Measurements from ENCODE around the gene RBFA.

RBFA gene

DNA sequence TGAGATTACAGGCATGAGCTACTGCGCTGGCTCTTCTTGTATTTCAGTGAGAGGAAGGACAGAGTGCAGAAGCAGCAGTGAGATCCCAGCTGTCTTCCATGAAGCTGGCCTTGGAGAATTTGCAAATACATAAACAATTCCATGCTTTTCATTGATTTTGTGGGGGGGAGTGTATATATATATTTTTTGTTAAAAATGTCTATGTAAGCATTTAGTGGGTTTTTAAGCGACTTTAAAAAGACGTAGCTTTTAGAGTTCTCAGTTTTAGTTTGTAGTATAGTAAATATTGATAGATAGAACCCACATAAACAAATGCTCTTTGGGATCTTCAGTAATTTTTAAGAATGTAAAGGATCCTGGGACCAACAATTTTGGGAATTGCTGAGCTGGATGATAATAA is 6.3 kb downstream of the RBFA start:
- POLR2A ChIA-PET = interaction anchor here (0.6 kb wide), 1 partner anchor 1530 kb away, joined by 6 read pairs; no protein-coding TSS in a partner anchor
- peaks cover 1% of the 10 kb centered on the region; the same call in 1 of the 2 replicates for H3K4me1 ChIP-seq (ENCODE audit: control insufficient read depth, insufficient read depth, low read length)
- CTCF ChIA-PET = interaction anchor here (0.6 to 0.8 kb wide), 2 partner anchors 114 to 208 kb away, joined by 3 to 4 read pairs; no protein-coding TSS in a partner anchor
- H3K9me3 ChIP-seq (ENCODE audit: control insufficient read depth, insufficient read depth, low read depth, low read length) = no peaks in the 10 kb centered on the region
- no peak overlapping the region for H3K4me3 ChIP-seq (ENCODE audit: low read depth, low read length)
- peaks cover 15 to 45% of the 10 kb centered on the region in 2 experiments; a peak in 2 of 3 replicates for H3K36me3 ChIP-seq (ENCODE audit: control insufficient read depth in 2 of 2, insufficient read depth in 1 of 2, low read length in 2 of 2)
- no peak overlapping the region for H3K27ac ChIP-seq (ENCODE audit: extremely low read depth, low read depth, low read length)
- no peak for TF ChIP-seq ZNF248 (tag by site-specific recombination; IDR thresholded peaks at IDR 0.05)
- TF ChIP-seq ZNF514 (tag by site-specific recombination; IDR thresholded peaks at IDR 0.05) = no peak
- TF ChIP-seq ZNF585B (tag by site-specific recombination; IDR thresholded peaks at IDR 0.05) = no peak
- TF ChIP-seq ZNF654 (tag by site-specific recombination; IDR thresholded peaks at IDR 0.05; ENCODE audit: low read depth) = no peak
- no peak for TF ChIP-seq ZNF175 (tag by site-specific recombination; IDR thresholded peaks at IDR 0.05)
- TF ChIP-seq ZNF266 (tag by site-specific recombination; IDR thresholded peaks at IDR 0.05; ENCODE audit: low read depth) = no peak
- TF ChIP-seq, protein P1, sequence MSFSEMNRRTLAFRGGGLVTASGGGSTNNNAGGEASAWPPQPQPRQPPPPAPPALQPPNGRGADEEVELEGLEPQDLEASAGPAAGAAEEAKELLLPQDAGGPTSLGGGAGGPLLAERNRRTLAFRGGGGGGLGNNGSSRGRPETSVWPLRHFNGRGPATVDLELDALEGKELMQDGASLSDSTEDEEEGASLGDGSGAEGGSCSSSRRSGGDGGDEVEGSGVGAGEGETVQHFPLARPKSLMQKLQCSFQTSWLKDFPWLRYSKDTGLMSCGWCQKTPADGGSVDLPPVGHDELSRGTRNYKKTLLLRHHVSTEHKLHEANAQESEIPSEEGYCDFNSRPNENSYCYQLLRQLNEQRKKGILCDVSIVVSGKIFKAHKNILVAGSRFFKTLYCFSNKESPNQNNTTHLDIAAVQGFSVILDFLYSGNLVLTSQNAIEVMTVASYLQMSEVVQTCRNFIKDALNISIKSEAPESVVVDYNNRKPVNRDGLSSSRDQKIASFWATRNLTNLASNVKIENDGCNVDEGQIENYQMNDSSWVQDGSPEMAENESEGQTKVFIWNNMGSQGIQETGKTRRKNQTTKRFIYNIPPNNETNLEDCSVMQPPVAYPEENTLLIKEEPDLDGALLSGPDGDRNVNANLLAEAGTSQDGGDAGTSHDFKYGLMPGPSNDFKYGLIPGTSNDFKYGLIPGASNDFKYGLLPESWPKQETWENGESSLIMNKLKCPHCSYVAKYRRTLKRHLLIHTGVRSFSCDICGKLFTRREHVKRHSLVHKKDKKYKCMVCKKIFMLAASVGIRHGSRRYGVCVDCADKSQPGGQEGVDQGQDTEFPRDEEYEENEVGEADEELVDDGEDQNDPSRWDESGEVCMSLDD (tag by site-specific recombination; IDR thresholded peaks at IDR 0.05) = no peak
- no peak for TF ChIP-seq ZBTB8A (tag by site-specific recombination; IDR thresholded peaks at IDR 0.05)
- TF ChIP-seq, protein P2, sequence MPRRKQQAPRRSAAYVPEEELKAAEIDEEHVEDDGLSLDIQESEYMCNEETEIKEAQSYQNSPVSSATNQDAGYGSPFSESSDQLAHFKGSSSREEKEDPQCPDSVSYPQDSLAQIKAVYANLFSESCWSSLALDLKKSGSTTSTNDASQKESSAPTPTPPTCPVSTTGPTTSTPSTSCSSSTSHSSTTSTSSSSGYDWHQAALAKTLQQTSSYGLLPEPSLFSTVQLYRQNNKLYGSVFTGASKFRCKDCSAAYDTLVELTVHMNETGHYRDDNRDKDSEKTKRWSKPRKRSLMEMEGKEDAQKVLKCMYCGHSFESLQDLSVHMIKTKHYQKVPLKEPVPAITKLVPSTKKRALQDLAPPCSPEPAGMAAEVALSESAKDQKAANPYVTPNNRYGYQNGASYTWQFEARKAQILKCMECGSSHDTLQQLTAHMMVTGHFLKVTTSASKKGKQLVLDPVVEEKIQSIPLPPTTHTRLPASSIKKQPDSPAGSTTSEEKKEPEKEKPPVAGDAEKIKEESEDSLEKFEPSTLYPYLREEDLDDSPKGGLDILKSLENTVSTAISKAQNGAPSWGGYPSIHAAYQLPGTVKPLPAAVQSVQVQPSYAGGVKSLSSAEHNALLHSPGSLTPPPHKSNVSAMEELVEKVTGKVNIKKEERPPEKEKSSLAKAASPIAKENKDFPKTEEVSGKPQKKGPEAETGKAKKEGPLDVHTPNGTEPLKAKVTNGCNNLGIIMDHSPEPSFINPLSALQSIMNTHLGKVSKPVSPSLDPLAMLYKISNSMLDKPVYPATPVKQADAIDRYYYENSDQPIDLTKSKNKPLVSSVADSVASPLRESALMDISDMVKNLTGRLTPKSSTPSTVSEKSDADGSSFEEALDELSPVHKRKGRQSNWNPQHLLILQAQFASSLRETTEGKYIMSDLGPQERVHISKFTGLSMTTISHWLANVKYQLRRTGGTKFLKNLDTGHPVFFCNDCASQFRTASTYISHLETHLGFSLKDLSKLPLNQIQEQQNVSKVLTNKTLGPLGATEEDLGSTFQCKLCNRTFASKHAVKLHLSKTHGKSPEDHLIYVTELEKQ (tag by site-specific recombination; IDR thresholded peaks at IDR 0.05; ENCODE audit: borderline replicate concordance) = no peak
- no peak for TF ChIP-seq ZBTB48 (tag by site-specific recombination; IDR thresholded peaks at IDR 0.05)

DNA sequence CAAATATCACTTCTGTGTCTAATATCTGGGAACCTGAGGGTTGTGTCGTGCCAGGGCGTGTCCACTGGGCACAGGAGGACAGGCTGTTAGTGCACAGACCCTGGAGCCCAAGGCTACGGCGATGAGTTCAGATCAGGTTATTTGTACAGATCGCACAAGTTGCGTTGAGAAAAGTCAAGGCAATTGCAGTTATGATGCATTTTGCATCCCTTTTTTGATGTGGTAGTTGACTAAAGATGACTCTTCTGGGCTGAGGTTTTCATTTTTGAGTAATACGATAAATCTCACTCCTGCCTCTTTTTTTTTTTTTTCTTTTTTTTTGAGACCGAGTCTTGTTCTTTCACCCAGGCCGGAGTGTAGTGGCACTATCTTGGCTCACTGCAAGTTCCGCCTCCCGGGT is 7.2 kb downstream of the RBFA start:
- ChIA-PET CTCF (interaction anchor here (0.8 kb wide), 1 partner anchor 207 kb away, joined by 4 read pairs; no protein-coding TSS in a partner anchor), POLR2A (no interaction called here)
- H3K4me1 ChIP-seq (ENCODE audit: control insufficient read depth, insufficient read depth, low read length) = no peaks in the 10 kb centered on the region
- H3K36me3 ChIP-seq (ENCODE audit: control insufficient read depth in 2 of 2, insufficient read depth in 1 of 2, low read length in 2 of 2) = peaks cover 15 to 51% of the 10 kb centered on the region in 2 experiments; a peak in 2 of 3 replicates
- no peaks in the 10 kb centered on the region for H3K9me3 ChIP-seq (ENCODE audit: control insufficient read depth, insufficient read depth, low read depth, low read length)
- TF ChIP-seq SP3 (tag by site-specific recombination; IDR thresholded peaks at IDR 0.05) = no peak
- no peak for TF ChIP-seq TCF7L2 (IDR thresholded peaks at IDR 0.05; ENCODE audit: borderline replicate concordance, low read depth, low read length)
- TF ChIP-seq ZNF239 (tag by site-specific recombination; IDR thresholded peaks at IDR 0.05) = no peak
- TF ChIP-seq, protein P3, sequence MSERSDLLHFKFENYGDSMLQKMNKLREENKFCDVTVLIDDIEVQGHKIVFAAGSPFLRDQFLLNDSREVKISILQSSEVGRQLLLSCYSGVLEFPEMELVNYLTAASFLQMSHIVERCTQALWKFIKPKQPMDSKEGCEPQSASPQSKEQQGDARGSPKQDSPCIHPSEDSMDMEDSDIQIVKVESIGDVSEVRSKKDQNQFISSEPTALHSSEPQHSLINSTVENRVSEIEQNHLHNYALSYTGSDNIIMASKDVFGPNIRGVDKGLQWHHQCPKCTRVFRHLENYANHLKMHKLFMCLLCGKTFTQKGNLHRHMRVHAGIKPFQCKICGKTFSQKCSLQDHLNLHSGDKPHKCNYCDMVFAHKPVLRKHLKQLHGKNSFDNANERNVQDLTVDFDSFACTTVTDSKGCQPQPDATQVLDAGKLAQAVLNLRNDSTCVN (tag by site-specific recombination; optimal IDR thresholded peaks at IDR 0.05) = no peak
- no peak for TF ChIP-seq ZNF302 (tag by site-specific recombination; IDR thresholded peaks at IDR 0.05; ENCODE audit: low read depth)
- no peak overlapping the region for H3K27ac ChIP-seq (ENCODE audit: extremely low read depth, low read depth, low read length)
- H3K4me3 ChIP-seq (ENCODE audit: low read depth, low read length) = no peak overlapping the region
